HepG2 (cell line): ENCODE measurements around the gene P2RX3. TPM values are rescaled to one million over a fixed set of nuclear protein-coding genes. Genes with fewer than 3 reads are reported as not detected.

Source experiments
- HES4 ChIP-seq: sonication (generic); formaldehyde crosslinking; IDR thresholded peaks from 2 replicates; pipeline ENCODE4 v1.9.0; 2021; ENCODE audit warnings: mild to moderate bottlenecking, missing genetic modification reagents, borderline replicate concordance
- HOXA5 ChIP-seq: sonication (generic); formaldehyde crosslinking; IDR thresholded peaks from 2 replicates; pipeline ENCODE4 v1.4.0; 2020; ENCODE audit warnings: missing genetic modification reagents
- MAFK ChIP-seq, 2 experiments: IDR thresholded peaks in 1 of 2; conservative IDR thresholded peaks in 1 of 2; 2 replicates each; pipeline ENCODE4 v1.6.1; 2011; ENCODE audit warnings: improper control_type of control experiment in 2 of 2, low read length in 2 of 2
- NCOA1 ChIP-seq: sonication (generic); formaldehyde crosslinking; IDR thresholded peaks from 2 replicates; pipeline ENCODE4 v1.9.0; 2021; ENCODE audit warnings: missing genetic modification reagents
- NFYC ChIP-seq: IDR thresholded peaks from 2 replicates; pipeline ENCODE4 v1.6.1; 2016; ENCODE audit warnings: missing genetic modification reagents, missing compliant biosample characterization
- RFX1 ChIP-seq: fragments of 450-650 bp; IDR thresholded peaks from 2 replicates; pipeline ENCODE4 v1.6.1; 2017
- SAFB2 ChIP-seq: sonication (generic); formaldehyde crosslinking; IDR thresholded peaks from 2 replicates; pipeline ENCODE4 v1.5.1; 2020; ENCODE audit warnings: missing genetic modification reagents, low read depth, mild to moderate bottlenecking, borderline replicate concordance
- SATB2 ChIP-seq: sonication (generic); formaldehyde crosslinking; IDR thresholded peaks from 2 replicates; pipeline ENCODE4 v1.5.0; 2020; ENCODE audit warnings: missing genetic modification reagents
- ZNF263 ChIP-seq: sonication (generic); formaldehyde crosslinking; IDR thresholded peaks from 2 replicates; pipeline ENCODE4 v1.4.0; 2020; ENCODE audit warnings: missing genetic modification reagents
- ZNF343 ChIP-seq: sonication (generic); formaldehyde crosslinking; IDR thresholded peaks from 2 replicates; pipeline ENCODE4 v1.4.0; 2020; ENCODE audit warnings: mild to moderate bottlenecking, missing genetic modification reagents
- ZNF562 ChIP-seq: sonication (generic); formaldehyde crosslinking; IDR thresholded peaks from 2 replicates; pipeline ENCODE4 v1.8.0; 2022; ENCODE audit warnings: missing genetic modification reagents, borderline replicate concordance
- ZNF720 ChIP-seq: sonication (generic); formaldehyde crosslinking; IDR thresholded peaks from 2 replicates; pipeline ENCODE4 v1.4.0; 2020; ENCODE audit warnings: missing genetic modification reagents
- polyA plus RNA-seq, 8 experiments: library from polyadenylated mRNA; depleted of rRNA in 3 of 8; stranded (reverse) in 7 of 8; unstranded in 1 of 8; fragments of >200 nt; fragmentation: Illumina TruSeq in 4 of 8; extraction: Trizol in 4 of 8; gene quantifications; 2 replicates each; pipeline versions ENCODE4 v1.2.1 to v1.2.3, GENCODE V29; 2011 to 2016; ENCODE audit warnings: low read depth in 4 of 8, missing spikeins in 1 of 8, mixed read lengths in 1 of 8; ENCODE audit not compliant: insufficient read depth in 1 of 8
- total RNA-seq, 5 experiments: library from RNA; depleted of rRNA; stranded (reverse); fragments of >200 nt; fragmentation: Illumina TruSeq; extraction: Trizol; gene quantifications; 2 replicates each; pipeline ENCODE4 v1.2.3, GENCODE V29; 2016; ENCODE audit warnings: low read depth in 1 of 5
- TF ChIP-seq, protein P1 (sequence below): IDR thresholded peaks from 2 replicates; pipeline ENCODE4 v1.6.1; 2016; ENCODE audit warnings: mild to moderate bottlenecking
- TF ChIP-seq, protein P2 (sequence below): IDR thresholded peaks from 2 replicates; pipeline ENCODE4 v1.6.1; 2018; ENCODE audit warnings: missing genetic modification reagents
- TF ChIP-seq, protein P3 (sequence below): sonication (generic); formaldehyde crosslinking; IDR thresholded peaks from 2 replicates; pipeline ENCODE4 v1.4.0; 2020; ENCODE audit warnings: missing genetic modification reagents, mild to moderate bottlenecking, borderline replicate concordance
- TF ChIP-seq, protein P4 (sequence below): sonication (generic); formaldehyde crosslinking; IDR thresholded peaks from 2 replicates; pipeline ENCODE4 v1.8.1; 2023; ENCODE audit warnings: mild to moderate bottlenecking, moderate library complexity, missing genetic modification reagents
- TF ChIP-seq, protein P5 (sequence below): sonication (generic); formaldehyde crosslinking; IDR thresholded peaks from 2 replicates; pipeline ENCODE4 v1.4.0; 2020; ENCODE audit warnings: missing genetic modification reagents

P2RX3 gene
- total and polyA plus RNA-seq, 2 of the 13 experiments (the other 11 are each of a cell fraction or from before 2014, with no cell fraction given): 0.08 TPM; not detected in 1

DNA sequence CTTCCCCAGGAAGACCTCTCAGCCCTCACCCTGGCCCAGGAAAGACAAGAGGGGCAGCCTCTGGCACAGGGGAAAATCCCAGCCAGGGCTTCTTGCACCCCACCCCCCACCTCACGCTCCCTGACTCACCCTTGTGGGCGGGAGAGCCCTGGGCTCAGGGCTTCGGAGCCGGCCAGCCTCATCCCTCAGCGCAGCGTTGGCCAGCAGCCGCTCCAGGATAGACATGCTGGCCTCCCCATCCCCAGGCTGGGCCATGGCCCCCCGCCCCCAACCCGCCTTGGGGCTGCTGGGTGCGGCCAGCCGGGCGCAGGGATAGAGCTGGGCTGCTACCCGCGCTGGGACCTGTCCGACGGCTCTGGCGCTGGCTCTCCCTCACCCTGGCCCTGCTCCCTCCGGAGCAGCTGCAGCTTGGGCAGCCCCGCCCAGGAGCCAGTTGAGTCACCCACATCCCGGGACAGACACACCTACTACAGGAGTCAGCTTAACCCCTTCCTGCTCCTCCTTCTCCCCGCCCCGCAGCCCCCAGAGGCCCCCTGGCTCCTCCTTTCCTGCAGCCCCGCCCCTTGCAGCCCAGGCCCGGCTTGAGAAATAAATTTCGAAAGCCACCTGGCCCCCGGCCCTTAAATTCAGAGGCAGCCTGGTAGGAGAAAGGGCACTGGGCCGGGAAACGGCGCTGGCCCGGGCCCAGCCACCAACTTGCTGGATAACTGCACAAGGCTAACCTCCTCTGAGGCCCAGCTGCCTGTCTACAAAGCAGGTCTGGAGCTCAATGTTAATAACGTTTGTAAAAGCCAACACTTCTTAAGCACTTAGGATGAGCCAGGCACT, 26.8 kb upstream of the P2RX3 start (continued):
- TF ChIP-seq, protein P1, sequence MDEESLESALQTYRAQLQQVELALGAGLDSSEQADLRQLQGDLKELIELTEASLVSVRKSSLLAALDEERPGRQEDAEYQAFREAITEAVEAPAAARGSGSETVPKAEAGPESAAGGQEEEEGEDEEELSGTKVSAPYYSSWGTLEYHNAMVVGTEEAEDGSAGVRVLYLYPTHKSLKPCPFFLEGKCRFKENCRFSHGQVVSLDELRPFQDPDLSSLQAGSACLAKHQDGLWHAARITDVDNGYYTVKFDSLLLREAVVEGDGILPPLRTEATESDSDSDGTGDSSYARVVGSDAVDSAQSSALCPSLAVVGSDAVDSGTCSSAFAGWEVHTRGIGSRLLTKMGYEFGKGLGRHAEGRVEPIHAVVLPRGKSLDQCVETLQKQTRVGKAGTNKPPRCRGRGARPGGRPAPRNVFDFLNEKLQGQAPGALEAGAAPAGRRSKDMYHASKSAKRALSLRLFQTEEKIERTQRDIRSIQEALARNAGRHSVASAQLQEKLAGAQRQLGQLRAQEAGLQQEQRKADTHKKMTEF (CRISPR knock-in tag): peak; percentile 59; the same call in 1 of the 2 replicates
- TF ChIP-seq RFX1 (no peak), HOXA5 (CRISPR knock-in tag) (no peak), MAFK (conservative IDR thresholded peaks at IDR 0.05 in 1 of 2, IDR thresholded peaks at IDR 0.05 in 1 of 2; ENCODE audit: low read length in 2 of 2) (no peak), SAFB2 (CRISPR knock-in tag) (0 out of 2 replicates have a peak, but pooled peaks have one; percentile 34), HES4 (CRISPR knock-in tag) (no peak), SATB2 (no peak), ZNF343 (no peak), NCOA1 (no peak), ZNF562 (CRISPR knock-in tag) (no peak), ZNF720 (CRISPR knock-in tag) (no peak), ZNF263 (0 out of 2 replicates have a peak, but pooled peaks have one; percentile 51), NFYC (CRISPR knock-in tag) (0 out of 2 replicates have a peak, but pooled peaks have one; percentile 11)
- TF ChIP-seq, protein P2, sequence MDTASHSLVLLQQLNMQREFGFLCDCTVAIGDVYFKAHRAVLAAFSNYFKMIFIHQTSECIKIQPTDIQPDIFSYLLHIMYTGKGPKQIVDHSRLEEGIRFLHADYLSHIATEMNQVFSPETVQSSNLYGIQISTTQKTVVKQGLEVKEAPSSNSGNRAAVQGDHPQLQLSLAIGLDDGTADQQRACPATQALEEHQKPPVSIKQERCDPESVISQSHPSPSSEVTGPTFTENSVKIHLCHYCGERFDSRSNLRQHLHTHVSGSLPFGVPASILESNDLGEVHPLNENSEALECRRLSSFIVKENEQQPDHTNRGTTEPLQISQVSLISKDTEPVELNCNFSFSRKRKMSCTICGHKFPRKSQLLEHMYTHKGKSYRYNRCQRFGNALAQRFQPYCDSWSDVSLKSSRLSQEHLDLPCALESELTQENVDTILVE (CRISPR knock-in tag): 0 out of 2 replicates have a peak, but pooled peaks have one; percentile 7
- TF ChIP-seq, protein P3, sequence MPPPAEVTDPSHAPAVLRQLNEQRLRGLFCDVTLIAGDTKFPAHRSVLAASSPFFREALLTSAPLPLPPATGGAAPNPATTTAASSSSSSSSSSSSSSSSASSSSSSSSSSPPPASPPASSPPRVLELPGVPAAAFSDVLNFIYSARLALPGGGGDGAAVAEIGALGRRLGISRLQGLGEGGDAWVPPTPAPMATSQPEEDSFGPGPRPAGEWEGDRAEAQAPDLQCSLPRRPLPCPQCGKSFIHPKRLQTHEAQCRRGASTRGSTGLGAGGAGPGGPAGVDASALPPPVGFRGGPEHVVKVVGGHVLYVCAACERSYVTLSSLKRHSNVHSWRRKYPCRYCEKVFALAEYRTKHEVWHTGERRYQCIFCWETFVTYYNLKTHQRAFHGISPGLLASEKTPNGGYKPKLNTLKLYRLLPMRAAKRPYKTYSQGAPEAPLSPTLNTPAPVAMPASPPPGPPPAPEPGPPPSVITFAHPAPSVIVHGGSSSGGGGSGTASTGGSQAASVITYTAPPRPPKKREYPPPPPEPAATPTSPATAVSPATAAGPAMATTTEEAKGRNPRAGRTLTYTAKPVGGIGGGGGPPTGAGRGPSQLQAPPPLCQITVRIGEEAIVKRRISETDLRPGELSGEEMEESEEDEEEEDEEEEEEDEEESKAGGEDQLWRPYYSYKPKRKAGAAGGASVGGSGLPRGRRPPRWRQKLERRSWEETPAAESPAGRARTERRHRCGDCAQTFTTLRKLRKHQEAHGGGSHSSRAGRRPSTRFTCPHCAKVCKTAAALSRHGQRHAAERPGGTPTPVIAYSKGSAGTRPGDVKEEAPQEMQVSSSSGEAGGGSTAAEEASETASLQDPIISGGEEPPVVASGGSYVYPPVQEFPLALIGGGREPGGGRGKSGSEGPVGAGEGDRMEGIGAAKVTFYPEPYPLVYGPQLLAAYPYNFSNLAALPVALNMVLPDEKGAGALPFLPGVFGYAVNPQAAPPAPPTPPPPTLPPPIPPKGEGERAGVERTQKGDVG (CRISPR knock-in tag): 0 out of 2 replicates have a peak, but pooled peaks have one; percentile 43
- TF ChIP-seq, protein P4, sequence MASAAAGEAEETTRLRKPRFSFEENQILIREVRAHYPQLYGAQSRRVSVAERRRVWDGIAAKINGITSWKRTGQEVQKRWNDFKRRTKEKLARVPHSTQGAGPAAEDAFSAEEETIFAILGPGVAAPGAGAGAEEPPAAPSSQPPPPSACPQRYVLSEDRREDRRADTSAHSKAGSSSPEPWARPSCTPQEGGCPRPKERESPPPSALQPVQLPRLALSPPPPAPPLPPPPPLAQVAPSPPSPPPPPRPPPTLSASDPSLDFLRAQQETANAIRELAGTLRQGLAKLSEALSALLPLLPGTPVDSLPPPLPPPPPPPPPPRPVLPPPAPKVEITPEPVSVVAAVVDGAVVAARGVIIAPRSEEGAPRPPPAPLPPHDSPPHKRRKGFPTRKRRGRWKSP (CRISPR knock-in tag): no peak
- TF ChIP-seq, protein P5, sequence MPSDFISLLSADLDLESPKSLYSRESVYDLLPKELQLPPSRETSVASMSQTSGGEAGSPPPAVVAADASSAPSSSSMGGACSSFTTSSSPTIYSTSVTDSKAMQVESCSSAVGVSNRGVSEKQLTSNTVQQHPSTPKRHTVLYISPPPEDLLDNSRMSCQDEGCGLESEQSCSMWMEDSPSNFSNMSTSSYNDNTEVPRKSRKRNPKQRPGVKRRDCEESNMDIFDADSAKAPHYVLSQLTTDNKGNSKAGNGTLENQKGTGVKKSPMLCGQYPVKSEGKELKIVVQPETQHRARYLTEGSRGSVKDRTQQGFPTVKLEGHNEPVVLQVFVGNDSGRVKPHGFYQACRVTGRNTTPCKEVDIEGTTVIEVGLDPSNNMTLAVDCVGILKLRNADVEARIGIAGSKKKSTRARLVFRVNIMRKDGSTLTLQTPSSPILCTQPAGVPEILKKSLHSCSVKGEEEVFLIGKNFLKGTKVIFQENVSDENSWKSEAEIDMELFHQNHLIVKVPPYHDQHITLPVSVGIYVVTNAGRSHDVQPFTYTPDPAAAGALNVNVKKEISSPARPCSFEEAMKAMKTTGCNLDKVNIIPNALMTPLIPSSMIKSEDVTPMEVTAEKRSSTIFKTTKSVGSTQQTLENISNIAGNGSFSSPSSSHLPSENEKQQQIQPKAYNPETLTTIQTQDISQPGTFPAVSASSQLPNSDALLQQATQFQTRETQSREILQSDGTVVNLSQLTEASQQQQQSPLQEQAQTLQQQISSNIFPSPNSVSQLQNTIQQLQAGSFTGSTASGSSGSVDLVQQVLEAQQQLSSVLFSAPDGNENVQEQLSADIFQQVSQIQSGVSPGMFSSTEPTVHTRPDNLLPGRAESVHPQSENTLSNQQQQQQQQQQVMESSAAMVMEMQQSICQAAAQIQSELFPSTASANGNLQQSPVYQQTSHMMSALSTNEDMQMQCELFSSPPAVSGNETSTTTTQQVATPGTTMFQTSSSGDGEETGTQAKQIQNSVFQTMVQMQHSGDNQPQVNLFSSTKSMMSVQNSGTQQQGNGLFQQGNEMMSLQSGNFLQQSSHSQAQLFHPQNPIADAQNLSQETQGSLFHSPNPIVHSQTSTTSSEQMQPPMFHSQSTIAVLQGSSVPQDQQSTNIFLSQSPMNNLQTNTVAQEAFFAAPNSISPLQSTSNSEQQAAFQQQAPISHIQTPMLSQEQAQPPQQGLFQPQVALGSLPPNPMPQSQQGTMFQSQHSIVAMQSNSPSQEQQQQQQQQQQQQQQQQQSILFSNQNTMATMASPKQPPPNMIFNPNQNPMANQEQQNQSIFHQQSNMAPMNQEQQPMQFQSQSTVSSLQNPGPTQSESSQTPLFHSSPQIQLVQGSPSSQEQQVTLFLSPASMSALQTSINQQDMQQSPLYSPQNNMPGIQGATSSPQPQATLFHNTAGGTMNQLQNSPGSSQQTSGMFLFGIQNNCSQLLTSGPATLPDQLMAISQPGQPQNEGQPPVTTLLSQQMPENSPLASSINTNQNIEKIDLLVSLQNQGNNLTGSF (CRISPR knock-in tag): no peak
